Measurements from ENCODE around the gene CDC42EP2.

Gene CDC42EP2

DNA sequence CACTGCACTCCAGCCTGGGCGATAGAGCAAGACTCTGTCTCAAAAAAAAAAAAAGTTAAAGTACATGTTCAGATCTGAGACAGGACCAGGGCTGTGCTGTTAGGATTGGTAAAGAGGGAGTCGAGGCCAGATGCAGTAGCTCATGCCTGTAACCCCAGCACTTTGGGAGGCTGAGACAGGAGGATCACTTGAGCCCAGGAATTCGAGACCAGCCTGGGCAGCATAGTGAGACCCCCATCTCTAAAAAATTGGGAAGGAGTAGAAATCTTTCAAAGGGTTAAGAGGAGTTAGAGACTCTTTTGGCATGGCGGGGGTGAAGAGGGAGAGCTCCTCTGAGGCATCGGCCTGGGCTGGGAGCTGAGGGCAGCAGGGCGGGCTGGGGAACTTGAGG lies 56.0 kb downstream of the CDC42EP2 start:
- TF ChIP-seq CTCF (IDR thresholded peaks at IDR 0.05; ENCODE audit: insufficient read depth, low read length, missing control alignments) = no peak
- no peak overlapping the region for H3K4me3 ChIP-seq (ENCODE audit: low read depth, low read length)
- ChIA-PET POLR2A (interaction anchor here (0.5 to 2.5 kb wide), 12 partner anchors 12 to 137 kb away, joined by 3 to 33 read pairs (median 4); partner anchors contain the start of genes MALAT1, NEAT1 and SLC25A45), CTCF (interaction anchor here (0.7 to 5.4 kb wide), 13 partner anchors 10 to 223 kb away, joined by 3 to 37 read pairs (median 5); partner anchors contain the start of genes SCYL1 and SLC25A45)
- DNase-seq (ENCODE audit: low read depth, low spot score) = no peak
